Karpas-422 (cell line): Measurements from ENCODE around the gene SLC51A. TPM values are rescaled to one million over a fixed set of nuclear protein-coding genes. Genes with fewer than 3 reads are reported as not detected.

Experiments
- DNase-seq: peaks from one replicate; pipeline ENCODE4 v3.0.0-alpha.2; 2015
- H2AFZ ChIP-seq: fragments of 200-600 bp; sonication (generic); 2 replicates; pipeline ENCODE4 v1.6.1; 2014; ENCODE audit warnings: antibody characterized with exemption, low read length, mixed read lengths
- H3K27ac ChIP-seq: fragments of 200-600 bp; sonication (generic); 2 replicates; pipeline ENCODE4 v1.5.1; 2014; ENCODE audit warnings: mild to moderate bottlenecking, low read length, moderate library complexity
- H3K27me3 ChIP-seq: fragments of 200-600 bp; sonication (generic); 2 replicates; pipeline ENCODE4 v1.6.1; 2014; ENCODE audit warnings: low read length, mixed read lengths
- H3K36me3 ChIP-seq: fragments of 200-600 bp; sonication (generic); 2 replicates; pipeline ENCODE4 v1.6.1; 2014; ENCODE audit warnings: low read length, mixed read lengths; ENCODE audit not compliant: insufficient read depth
- H3K4me1 ChIP-seq: fragments of 200-600 bp; sonication (generic); 2 replicates; pipeline ENCODE4 v1.6.1; 2014; ENCODE audit warnings: mild to moderate bottlenecking, low read length, mixed read lengths
- H3K4me2 ChIP-seq: fragments of 200-600 bp; sonication (generic); 2 replicates; pipeline ENCODE4 v1.6.1; 2014; ENCODE audit warnings: low read length, low read depth, mild to moderate bottlenecking; ENCODE audit not compliant: poor library complexity, severe bottlenecking
- H3K4me3 ChIP-seq: fragments of 200-600 bp; sonication (generic); 2 replicates; pipeline ENCODE4 v1.5.1; 2014; ENCODE audit warnings: mild to moderate bottlenecking, antibody characterized with exemption, low read length, mixed read lengths
- H3K79me2 ChIP-seq: fragments of 200-600 bp; sonication (generic); 2 replicates; pipeline ENCODE4 v1.6.1; 2014; ENCODE audit warnings: mild to moderate bottlenecking, low read length, mixed read lengths
- H3K9ac ChIP-seq: fragments of 200-600 bp; sonication (generic); 2 replicates; pipeline ENCODE4 v1.6.0; 2014; ENCODE audit warnings: low read length
- H3K9me2 ChIP-seq: fragments of 200-600 bp; sonication (generic), shearing (Covaris generic); replicated peaks from 2 replicates; pipeline ENCODE4 v1.6.0; 2014; ENCODE audit warnings: mild to moderate bottlenecking, low read length, moderate library complexity; ENCODE audit not compliant: insufficient read depth
- H3K9me3 ChIP-seq: fragments of 300-700, 200-600 bp; sonication (generic); 2 replicates; pipeline ENCODE4 v1.6.1; 2014; ENCODE audit warnings: low read length, mixed read lengths
- H4K20me1 ChIP-seq: fragments of 200-600 bp; sonication (generic); 2 replicates; pipeline ENCODE4 v1.6.1; 2014; ENCODE audit warnings: mild to moderate bottlenecking, antibody characterized with exemption, low read length, low read depth; ENCODE audit not compliant: insufficient read depth
- small RNA-seq: library from RNA; depleted of rRNA; stranded (forward); fragments of <200 nt; gene quantifications from one replicate; pipeline ENCODE3, GENCODE V24; 2014
- total RNA-seq: library from RNA; depleted of rRNA; stranded (reverse); fragments of >200 nt; shearing (Covaris generic); gene quantifications from 2 replicates; pipeline ENCODE4 v1.2.3, GENCODE V29; 2014; ENCODE audit warnings: low replicate concordance; rRNA removed

SLC51A gene
- total RNA-seq, 1 experiment from 2014 or later: not detected

- no peak overlapping the region for H3K27ac ChIP-seq
These were observed 57.3 kb downstream of the SLC51A start for GRCh38 chr3:196273655-196274054.

GRCh38 chr3:196274585-196274984, 58.3 kb downstream of the SLC51A start:
- H3K9ac ChIP-seq: peak overlapping the region; percentile 47

More at GRCh38 chr3:196273655-196274054, 57.3 kb downstream of the SLC51A start:
- Histone ChIP-seq H2AFZ (no peak overlapping the region), H3K4me1 (peaks cover 27% of the 10 kb centered on the region), H3K4me2 (no peak overlapping the region), H3K79me2 (peaks cover 72% of the 10 kb centered on the region), H3K27me3 (no peaks in the 10 kb centered on the region), H4K20me1 (no peaks in the 10 kb centered on the region), H3K36me3 (peaks cover 9% of the 10 kb centered on the region; the same call in 1 of the 2 replicates), H3K9me2 (no peaks in the 10 kb centered on the region), H3K4me3 (no peak overlapping the region), H3K9ac (no peak overlapping the region), H3K9me3 (no peaks in the 10 kb centered on the region)
- DNase-seq: no peak

GRCh38 chr3:196275126-196275525, 58.8 kb downstream of the SLC51A start:
- no peaks in the 10 kb centered on the region for H3K9me2 ChIP-seq
- H3K4me3 ChIP-seq: peak overlapping the region; percentile 44
- H3K9me3 ChIP-seq: no peaks in the 10 kb centered on the region
- peaks cover 30% of the 10 kb centered on the region for H3K4me1 ChIP-seq
- peak overlapping the region; percentile 62 for H3K4me2 ChIP-seq
- H3K27ac ChIP-seq: peak overlapping the region; percentile 71
- H4K20me1 ChIP-seq: no peaks in the 10 kb centered on the region
- H3K79me2 ChIP-seq: peaks cover 77% of the 10 kb centered on the region
- DNase-seq: no peak
- peak overlapping the region; percentile 11 for H2AFZ ChIP-seq
- H3K36me3 ChIP-seq: peaks cover 7% of the 10 kb centered on the region; the same call in 1 of the 2 replicates
- H3K9ac ChIP-seq: peak overlapping the region; percentile 47
- H3K27me3 ChIP-seq: no peaks in the 10 kb centered on the region

More at GRCh38 chr3:196274585-196274984, 58.3 kb downstream of the SLC51A start:
- peaks cover 27% of the 10 kb centered on the region for H3K4me1 ChIP-seq
- H3K4me3 ChIP-seq: peak overlapping the region; percentile 44
- no peaks in the 10 kb centered on the region for H3K9me3 ChIP-seq
- no peaks in the 10 kb centered on the region for H4K20me1 ChIP-seq
- peak overlapping the region; percentile 71 for H3K27ac ChIP-seq
- H3K79me2 ChIP-seq: peaks cover 76% of the 10 kb centered on the region
- H3K9me2 ChIP-seq: no peaks in the 10 kb centered on the region
- no peaks in the 10 kb centered on the region for H3K27me3 ChIP-seq
- peak overlapping the region; percentile 62 for H3K4me2 ChIP-seq
- peaks cover 9% of the 10 kb centered on the region; the same call in 1 of the 2 replicates for H3K36me3 ChIP-seq
- peak; percentile 91 for DNase-seq
- H2AFZ ChIP-seq: peak overlapping the region; percentile 11

- Histone ChIP-seq H3K36me3 (no peaks in the 10 kb centered on the region), H3K9ac (no peak overlapping the region), H2AFZ (no peak overlapping the region), H3K4me1 (peaks cover 41% of the 10 kb centered on the region), H3K27me3 (no peaks in the 10 kb centered on the region), H3K4me3 (no peak overlapping the region), H3K27ac (no peak overlapping the region), H3K9me3 (no peaks in the 10 kb centered on the region), H3K9me2 (no peaks in the 10 kb centered on the region), H3K4me2 (no peak overlapping the region), H3K79me2 (peaks cover 89% of the 10 kb centered on the region), H4K20me1 (no peaks in the 10 kb centered on the region)
- no peak for DNase-seq
These were observed 64.5 kb downstream of the SLC51A start for GRCh38 chr3:196280689-196281440.

- Histone ChIP-seq H3K4me1 (peaks cover 52% of the 10 kb centered on the region), H3K79me2 (peaks cover 95% of the 10 kb centered on the region), H3K4me3 (no peak overlapping the region), H4K20me1 (no peaks in the 10 kb centered on the region), H3K4me2 (no peak overlapping the region), H2AFZ (no peak overlapping the region), H3K36me3 (no peaks in the 10 kb centered on the region), H3K9me2 (no peaks in the 10 kb centered on the region), H3K27ac (no peak overlapping the region), H3K9ac (no peak overlapping the region), H3K27me3 (no peaks in the 10 kb centered on the region), H3K9me3 (no peaks in the 10 kb centered on the region)
- no peak for DNase-seq
These were observed 65.6 kb downstream of the SLC51A start for GRCh38 chr3:196281962-196282361.

Small RNA genes within 50 kb of the gene (small RNA-seq; reads per million reads assigned to genes)
- not detected for gene RF00019

Other genes starting within 250 kb of the SLC51A start
- gene TFRC, start 134.4 kb upstream of the SLC51A start, total RNA-seq: 105 and 111 TPM in 2 replicates
- not detected in 2 replicates for gene ZDHHC19, start 5.1 kb upstream of the SLC51A start, total RNA-seq
- gene PCYT1A, start 71.2 kb downstream of the SLC51A start, total RNA-seq: 42.6 and 48.8 TPM in 2 replicates
- gene DYNLT2B, start 101.7 kb downstream of the SLC51A start, total RNA-seq: 9.6 and 17.1 TPM in 2 replicates
- not detected in 2 replicates for gene TM4SF19, start 121.9 kb downstream of the SLC51A start, total RNA-seq
- gene UBXN7, start 215.9 kb downstream of the SLC51A start, total RNA-seq: 25.5 and 33.0 TPM in 2 replicates